ENCODE results near the gene PREX1. TPM values are rescaled to one million over a fixed set of nuclear protein-coding genes. Genes with fewer than 3 reads are reported as not detected.

The PREX1 gene
- total RNA-seq, 2 donors from 2014 or later: 11.5 to 21.7 TPM

DNA sequence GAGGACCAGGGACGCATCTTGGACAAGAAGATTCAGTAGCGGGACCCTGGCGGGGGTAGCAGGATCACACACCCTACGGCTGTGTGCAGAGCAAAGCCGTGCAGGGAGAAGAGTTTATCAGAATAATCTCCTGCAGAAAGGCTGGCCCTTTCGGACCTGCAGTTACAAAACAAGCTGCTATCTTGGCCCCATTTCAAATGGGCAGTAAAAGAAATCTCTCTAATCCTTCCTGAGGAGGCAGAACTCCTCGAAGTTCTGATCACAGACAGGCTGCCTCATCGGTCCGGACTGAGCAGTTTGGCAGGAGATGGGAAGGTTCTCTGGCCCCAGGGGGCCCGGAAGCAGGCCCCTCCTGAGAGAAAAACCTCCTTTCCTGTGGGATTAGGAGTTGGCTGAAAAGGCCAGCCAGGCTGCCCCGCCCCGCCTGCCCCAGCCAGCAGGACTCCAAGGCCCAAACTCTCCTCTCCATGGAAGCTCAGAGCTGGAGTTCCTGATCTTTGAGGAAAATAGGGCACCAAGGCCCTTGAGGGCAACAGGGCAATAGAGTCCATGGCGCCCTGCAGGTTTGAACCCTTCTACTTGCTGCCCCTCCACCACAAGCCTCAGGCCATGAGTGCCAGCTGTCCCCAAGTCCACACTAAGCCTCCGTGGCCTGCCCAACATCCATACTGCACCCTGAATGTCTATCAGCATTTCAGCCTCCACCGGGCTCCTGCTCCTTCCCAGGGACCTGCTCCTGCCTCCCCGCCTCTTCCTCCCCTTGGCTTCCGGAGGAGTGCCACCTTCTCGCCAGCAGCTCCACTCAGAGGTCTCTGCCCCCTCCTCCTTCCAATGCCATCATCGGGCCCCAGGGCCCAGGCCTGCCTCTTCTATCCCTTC, 141.3 kb downstream of the PREX1 start:
- no peak for DNase-seq (ENCODE audit: low spot score)
- TF ChIP-seq, protein P1, sequence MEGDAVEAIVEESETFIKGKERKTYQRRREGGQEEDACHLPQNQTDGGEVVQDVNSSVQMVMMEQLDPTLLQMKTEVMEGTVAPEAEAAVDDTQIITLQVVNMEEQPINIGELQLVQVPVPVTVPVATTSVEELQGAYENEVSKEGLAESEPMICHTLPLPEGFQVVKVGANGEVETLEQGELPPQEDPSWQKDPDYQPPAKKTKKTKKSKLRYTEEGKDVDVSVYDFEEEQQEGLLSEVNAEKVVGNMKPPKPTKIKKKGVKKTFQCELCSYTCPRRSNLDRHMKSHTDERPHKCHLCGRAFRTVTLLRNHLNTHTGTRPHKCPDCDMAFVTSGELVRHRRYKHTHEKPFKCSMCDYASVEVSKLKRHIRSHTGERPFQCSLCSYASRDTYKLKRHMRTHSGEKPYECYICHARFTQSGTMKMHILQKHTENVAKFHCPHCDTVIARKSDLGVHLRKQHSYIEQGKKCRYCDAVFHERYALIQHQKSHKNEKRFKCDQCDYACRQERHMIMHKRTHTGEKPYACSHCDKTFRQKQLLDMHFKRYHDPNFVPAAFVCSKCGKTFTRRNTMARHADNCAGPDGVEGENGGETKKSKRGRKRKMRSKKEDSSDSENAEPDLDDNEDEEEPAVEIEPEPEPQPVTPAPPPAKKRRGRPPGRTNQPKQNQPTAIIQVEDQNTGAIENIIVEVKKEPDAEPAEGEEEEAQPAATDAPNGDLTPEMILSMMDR (IDR thresholded peaks at IDR 0.05): no peak
- H3K4me1 ChIP-seq: peaks cover 0 to 63% of the 10 kb centered on the region in 2 donors

DNA sequence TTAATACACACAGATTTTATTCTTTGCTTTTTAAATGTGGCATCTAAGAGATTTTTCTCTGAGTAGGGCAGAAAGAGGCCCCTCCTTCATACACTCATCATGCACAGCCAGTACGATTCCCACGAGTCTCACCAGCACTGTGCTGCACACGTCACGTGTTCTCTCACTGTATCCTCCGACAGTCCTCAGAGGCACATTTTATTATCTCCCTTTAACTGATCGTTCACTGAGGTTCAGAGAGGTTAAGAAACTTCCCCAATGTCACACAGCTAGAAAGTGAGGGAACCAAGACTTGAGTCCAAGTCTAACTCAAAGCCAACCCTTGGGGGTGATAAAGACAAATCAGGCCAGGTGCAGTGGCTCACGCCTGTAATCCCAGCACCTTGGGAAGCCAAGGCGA, 142.5 kb downstream of the PREX1 start:
- Histone ChIP-seq H3K27ac (no peak overlapping the region), H3K36me3 (peaks cover 5% of the 10 kb centered on the region), H3K4me3 (no peak overlapping the region), H3K4me1 (peaks cover 0 to 63% of the 10 kb centered on the region in 2 donors), H3K9me3 (no peaks in the 10 kb centered on the region), H3K27me3 (no peaks in the 10 kb centered on the region)
- no peak for DNase-seq (ENCODE audit: low spot score)
- TF ChIP-seq, protein P1 (IDR thresholded peaks at IDR 0.05): no peak

More for the DNA sequence above, 141.3 kb downstream of the PREX1 start:
- Histone ChIP-seq H3K27me3 (no peaks in the 10 kb centered on the region), H3K27ac (peak overlapping the region in 1 of 2 donors; percentile 29), H3K4me3 (no peak overlapping the region), H3K36me3 (no peaks in the 10 kb centered on the region), H3K9me3 (no peaks in the 10 kb centered on the region)

DNA sequence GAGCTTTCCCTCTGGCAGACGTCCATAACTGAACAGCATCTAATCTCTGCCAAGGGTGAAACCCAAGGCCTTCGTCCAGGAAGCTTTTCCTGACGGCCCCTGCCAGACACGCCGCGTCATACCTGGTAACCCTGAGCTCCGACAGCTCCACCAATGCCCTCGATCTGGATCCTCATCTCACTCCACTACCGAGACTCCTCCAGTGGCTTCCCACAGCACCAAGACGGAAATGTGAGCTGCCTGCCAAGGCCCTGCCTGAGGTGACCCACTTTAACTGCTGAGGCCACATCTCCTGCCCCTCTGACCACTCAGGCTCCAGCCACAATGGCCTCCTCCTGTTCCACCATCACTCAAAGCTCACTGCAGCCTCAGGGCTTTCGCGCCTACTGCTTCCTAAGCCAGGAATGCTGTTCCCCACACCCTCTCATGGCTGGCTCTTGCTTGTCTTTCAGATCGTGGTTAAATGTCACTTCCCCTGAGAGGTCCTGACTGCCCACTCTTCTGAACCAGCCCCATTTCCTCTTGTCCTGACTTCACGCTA, 143.2 kb downstream of the PREX1 start:
- Histone ChIP-seq H3K36me3 (peaks cover 5% of the 10 kb centered on the region), H3K4me3 (no peak overlapping the region), H3K9me3 (no peaks in the 10 kb centered on the region), H3K4me1 (peaks cover 0 to 63% of the 10 kb centered on the region in 2 donors), H3K27ac (no peak overlapping the region), H3K27me3 (no peaks in the 10 kb centered on the region)
- TF ChIP-seq, protein P1 (IDR thresholded peaks at IDR 0.05): no peak
- no peak for DNase-seq (ENCODE audit: low spot score)

DNA sequence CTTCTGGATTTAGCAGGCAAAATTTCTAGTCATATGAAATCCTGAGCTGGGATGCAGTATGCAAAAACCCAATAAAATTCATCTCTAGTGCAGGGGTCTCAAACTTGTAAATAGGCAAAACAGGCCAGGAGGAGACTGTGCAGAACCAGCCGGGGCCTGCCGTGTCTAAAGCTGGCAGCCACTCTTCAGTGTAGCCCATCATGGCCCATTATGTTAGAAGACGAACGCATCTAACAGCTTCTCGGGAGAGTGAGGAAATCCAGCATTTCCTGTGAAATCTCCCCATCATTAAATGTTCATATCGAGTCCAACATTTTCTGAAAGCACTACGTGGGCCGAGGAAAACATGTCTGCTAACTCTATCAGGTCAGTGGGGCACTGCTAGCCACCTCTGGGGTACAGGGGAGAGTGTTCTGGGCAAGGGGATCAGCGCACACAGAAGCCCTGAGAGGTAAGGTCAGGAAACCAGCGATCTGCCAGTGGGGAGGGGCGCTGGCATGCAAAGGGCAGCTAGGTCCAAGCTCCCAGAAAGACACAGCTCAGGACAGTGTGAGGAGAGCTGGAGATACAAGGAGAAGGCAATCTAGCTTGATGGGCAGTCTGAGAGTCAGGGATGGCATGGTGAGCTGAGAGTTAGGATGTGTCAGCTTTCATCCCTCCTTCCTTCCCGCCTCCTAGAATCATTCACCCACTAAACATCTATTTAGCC, 144.2 kb downstream of the PREX1 start:
- TF ChIP-seq, protein P1 (IDR thresholded peaks at IDR 0.05): no peak
- H3K27me3 ChIP-seq: no peaks in the 10 kb centered on the region
- no peaks in the 10 kb centered on the region for H3K9me3 ChIP-seq
- peaks cover 5% of the 10 kb centered on the region for H3K36me3 ChIP-seq
- no peak overlapping the region for H3K27ac ChIP-seq
- H3K4me1 ChIP-seq: peaks cover 0 to 63% of the 10 kb centered on the region in 2 donors
- DNase-seq (ENCODE audit: low spot score): no peak
- H3K4me3 ChIP-seq: no peak overlapping the region

DNA sequence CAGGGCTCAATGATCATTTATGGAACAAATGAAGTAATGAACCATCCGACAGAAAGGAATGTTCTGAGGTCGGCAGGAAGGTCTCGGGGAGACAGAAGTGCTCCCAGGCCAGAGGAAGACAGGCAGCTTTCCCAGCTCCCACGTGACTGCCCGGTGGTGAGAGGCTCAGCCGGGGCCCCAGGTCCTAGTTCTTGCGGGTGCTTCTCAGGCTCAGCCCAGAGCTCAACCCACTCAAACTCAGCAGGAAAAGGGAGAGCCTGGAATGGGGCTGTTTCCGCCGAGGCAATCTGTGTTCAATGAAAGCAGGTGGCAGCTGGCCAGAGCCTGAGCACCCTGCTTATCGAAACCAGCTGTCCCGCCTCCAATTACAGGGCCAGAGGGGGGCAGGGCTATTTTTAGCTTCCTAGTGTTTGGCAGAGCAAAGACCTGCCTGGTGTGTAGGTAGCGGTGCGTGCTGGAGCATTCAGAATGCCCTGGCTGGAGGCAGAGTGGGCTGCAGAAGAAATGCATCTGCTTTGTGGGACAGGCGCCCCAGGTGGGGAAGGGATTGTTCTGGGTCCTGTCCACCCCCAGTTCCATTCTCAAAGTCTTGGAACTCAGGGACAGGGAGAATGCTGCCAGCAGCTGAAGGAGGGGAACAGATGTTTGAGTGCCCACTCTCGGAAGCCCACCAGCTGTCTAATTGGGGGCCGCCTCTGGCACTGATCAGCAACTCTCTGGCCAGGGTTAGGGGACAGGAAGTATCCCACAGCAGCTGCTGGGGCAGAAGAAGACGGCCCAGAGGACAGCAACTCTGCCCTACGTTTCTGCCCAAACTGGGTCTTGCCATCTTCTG, 145.1 kb downstream of the PREX1 start:
- DNase-seq (ENCODE audit: low spot score): peak; percentile 79
- TF ChIP-seq, protein P1 (IDR thresholded peaks at IDR 0.05): no peak
- H3K4me1 ChIP-seq: peaks cover 0 to 59% of the 10 kb centered on the region in 2 donors

More for the DNA sequence above, 145.1 kb downstream of the PREX1 start:
- H3K9me3 ChIP-seq: no peaks in the 10 kb centered on the region
- peak overlapping the region; percentile 54 to 59 for H3K27ac ChIP-seq
- H3K27me3 ChIP-seq: no peaks in the 10 kb centered on the region
- peaks cover 5% of the 10 kb centered on the region for H3K36me3 ChIP-seq
- peak overlapping the region in 1 of 2 donors; percentile 26 for H3K4me3 ChIP-seq
